ENCODE results near the gene SUPV3L1.
A peak's percentile ranks its signal among the peaks of the same experiment; 100 is the strongest.

SUPV3L1 gene

GRCh38 chr10:69202332-69202731 lies 22.3 kb downstream of the SUPV3L1 start:
- DNase-seq: peak; percentile 31

- no peak for DNase-seq
Measured at GRCh38 chr10:69208761-69209160, 28.7 kb downstream of the SUPV3L1 start.

GRCh38 chr10:69209787-69210484 lies 29.9 kb downstream of the SUPV3L1 start:
- DNase-seq: no peak

GRCh38 chr10:69211104-69211503 lies 31.1 kb downstream of the SUPV3L1 start:
- no peak for DNase-seq

GRCh38 chr10:69211524-69211923 lies 31.5 kb downstream of the SUPV3L1 start:
- no peak for DNase-seq

GRCh38 chr10:69213591-69214311 lies 33.7 kb downstream of the SUPV3L1 start:
- no peak for DNase-seq

- no peak for DNase-seq
Measured at GRCh38 chr10:69214666-69215131, 34.7 kb downstream of the SUPV3L1 start.

- DNase-seq: no peak
Measured at GRCh38 chr10:69215405-69216171, 35.6 kb downstream of the SUPV3L1 start.

- DNase-seq: no peak
Measured at GRCh38 chr10:69216577-69217118, 36.6 kb downstream of the SUPV3L1 start.

GRCh38 chr10:69217119-69217754 lies 37.2 kb downstream of the SUPV3L1 start:
- DNase-seq: peak; percentile 94

- peak; percentile 37 for DNase-seq
Measured at GRCh38 chr10:69218831-69219230, 38.8 kb downstream of the SUPV3L1 start.

GRCh38 chr10:69220041-69220451 lies 40.0 kb downstream of the SUPV3L1 start, which contains the start of gene HKDC1:
Gene HKDC1, plus strand, starts transcription at chr10:69220332. Its CDS starts 104 bp downstream, at chr10:69220436.
- DNase-seq: no peak

GRCh38 chr10:69220507-69220906 lies 40.5 kb downstream of the SUPV3L1 start:
- DNase-seq: no peak

- DNase-seq: peak; percentile 59
Measured at GRCh38 chr10:69222157-69223027, 42.4 kb downstream of the SUPV3L1 start.

GRCh38 chr10:69223028-69223342 lies 43.0 kb downstream of the SUPV3L1 start:
- no peak for DNase-seq

- DNase-seq: no peak
Measured at GRCh38 chr10:69224862-69225657, 45.0 kb downstream of the SUPV3L1 start.

GRCh38 chr10:69225681-69226080 lies 45.6 kb downstream of the SUPV3L1 start:
- DNase-seq: no peak

GRCh38 chr10:69226919-69227450 lies 47.0 kb downstream of the SUPV3L1 start:
- no peak for DNase-seq

GRCh38 chr10:69228151-69228550 lies 48.1 kb downstream of the SUPV3L1 start:
- no peak for DNase-seq

GRCh38 chr10:69229616-69229916 lies 49.5 kb downstream of the SUPV3L1 start:
- DNase-seq: no peak

GRCh38 chr10:69230128-69230527 lies 50.1 kb downstream of the SUPV3L1 start:
- DNase-seq: no peak
